GM08714 (cell line): ENCODE measurements around the gene HOXC9.

Experiments used
- H3K4me3 ChIP-seq: fragments of 200-500 bp; sonication (Bioruptor generic); 2 replicates; pipeline ENCODE4 v1.5.1; 2014; ENCODE audit warnings: mild to moderate bottlenecking, low read length, inconsistent platforms
- ZNF274 ChIP-seq: IDR thresholded peaks from 2 replicates; pipeline ENCODE4 v1.6.1; 2012; ENCODE audit warnings: mild to moderate bottlenecking, low read depth, low read length

The HOXC9 gene

GRCh38 chr12:53956914-53957536 is 42.9 kb upstream of the HOXC9 start:
- H3K4me3 ChIP-seq = no peak overlapping the region
- TF ChIP-seq ZNF274 = no peak

- no peak for TF ChIP-seq ZNF274
- no peak overlapping the region for H3K4me3 ChIP-seq
Observed at GRCh38 chr12:53958128-53958527, 41.8 kb upstream of the HOXC9 start.

DNA sequence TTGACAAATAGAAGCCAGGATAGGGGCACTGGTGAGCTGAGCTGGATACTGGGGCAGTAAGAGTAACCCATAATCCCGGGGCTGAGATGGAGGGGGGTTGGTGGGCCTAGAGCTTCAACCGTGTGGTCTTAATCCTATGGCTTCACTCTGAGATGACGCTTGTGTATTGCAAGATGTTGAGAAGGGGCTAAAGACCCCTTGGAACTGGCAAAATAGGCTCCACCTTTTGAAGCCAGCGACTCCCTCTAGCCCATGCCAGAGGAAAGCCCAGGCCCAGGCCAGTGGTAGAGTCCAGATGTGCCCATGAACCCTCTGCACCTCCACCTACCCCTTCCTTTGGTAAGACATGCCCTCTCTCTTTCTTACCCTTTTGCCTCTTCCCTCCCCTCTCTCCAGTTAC is 40.6 kb upstream of the HOXC9 start:
- H3K4me3 ChIP-seq = no peak overlapping the region
- TF ChIP-seq ZNF274 = no peak

GRCh38 chr12:53960187-53961024 is 39.6 kb upstream of the HOXC9 start:
- no peak for TF ChIP-seq ZNF274
- no peak overlapping the region for H3K4me3 ChIP-seq

DNA sequence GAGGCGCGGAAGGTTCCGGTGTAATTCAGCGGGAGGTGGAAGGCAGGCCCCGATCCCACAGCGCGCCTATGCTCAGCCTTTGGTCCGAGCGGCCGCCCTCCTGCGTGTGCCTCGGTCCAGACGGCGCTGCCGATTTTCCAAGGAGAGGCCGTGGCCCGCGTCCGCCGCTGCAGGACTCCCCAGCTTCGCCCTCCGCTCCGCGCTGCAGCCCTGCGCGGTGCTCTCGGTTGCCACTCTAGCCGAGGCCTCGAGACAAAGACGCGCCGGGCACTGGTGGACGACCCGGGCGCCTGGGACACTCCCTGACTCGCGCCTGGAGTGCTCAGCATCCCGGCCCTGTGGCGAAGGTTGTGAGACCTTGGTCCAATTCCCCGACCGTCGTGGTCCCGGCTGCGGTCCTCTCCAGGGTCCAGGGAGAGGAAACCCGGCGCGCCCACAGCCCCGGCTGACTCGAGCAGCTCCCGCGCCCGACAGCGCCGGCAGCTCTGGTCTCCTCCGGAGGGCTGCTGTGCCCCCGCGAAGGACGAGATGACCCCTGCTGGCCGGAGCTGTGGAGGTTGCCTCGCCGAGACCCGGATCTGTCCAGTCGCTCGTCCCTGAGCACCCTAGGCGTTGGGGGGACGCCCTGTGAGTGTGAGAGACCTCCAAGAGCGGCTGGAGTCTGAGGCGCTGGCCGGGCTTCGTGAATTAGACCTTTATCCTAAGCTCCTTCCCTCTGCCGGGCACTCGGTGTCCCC is 38.8 kb upstream of the HOXC9 start:
- no peak overlapping the region for H3K4me3 ChIP-seq
- TF ChIP-seq ZNF274 = no peak

DNA sequence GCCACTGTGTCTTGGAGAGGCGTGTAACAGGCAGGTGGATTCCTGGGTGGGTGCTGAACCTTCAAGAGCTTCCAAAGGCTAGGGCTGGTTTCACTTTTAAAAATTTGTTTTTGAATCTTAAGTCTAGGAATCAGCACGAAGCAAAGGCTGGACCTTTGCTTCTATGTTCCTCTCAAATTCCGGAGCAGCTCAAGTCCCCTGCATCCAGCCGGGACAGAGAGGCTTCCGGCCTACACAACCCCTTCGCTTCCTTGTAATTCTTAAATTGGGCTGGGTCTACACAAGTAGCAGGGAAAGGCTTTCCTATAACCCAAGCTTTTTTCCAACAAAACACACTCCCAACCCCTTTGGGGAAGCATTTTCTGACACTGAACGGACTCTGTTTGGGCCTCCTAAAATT is 37.0 kb upstream of the HOXC9 start:
- TF ChIP-seq ZNF274 = no peak
- H3K4me3 ChIP-seq = no peak overlapping the region

DNA sequence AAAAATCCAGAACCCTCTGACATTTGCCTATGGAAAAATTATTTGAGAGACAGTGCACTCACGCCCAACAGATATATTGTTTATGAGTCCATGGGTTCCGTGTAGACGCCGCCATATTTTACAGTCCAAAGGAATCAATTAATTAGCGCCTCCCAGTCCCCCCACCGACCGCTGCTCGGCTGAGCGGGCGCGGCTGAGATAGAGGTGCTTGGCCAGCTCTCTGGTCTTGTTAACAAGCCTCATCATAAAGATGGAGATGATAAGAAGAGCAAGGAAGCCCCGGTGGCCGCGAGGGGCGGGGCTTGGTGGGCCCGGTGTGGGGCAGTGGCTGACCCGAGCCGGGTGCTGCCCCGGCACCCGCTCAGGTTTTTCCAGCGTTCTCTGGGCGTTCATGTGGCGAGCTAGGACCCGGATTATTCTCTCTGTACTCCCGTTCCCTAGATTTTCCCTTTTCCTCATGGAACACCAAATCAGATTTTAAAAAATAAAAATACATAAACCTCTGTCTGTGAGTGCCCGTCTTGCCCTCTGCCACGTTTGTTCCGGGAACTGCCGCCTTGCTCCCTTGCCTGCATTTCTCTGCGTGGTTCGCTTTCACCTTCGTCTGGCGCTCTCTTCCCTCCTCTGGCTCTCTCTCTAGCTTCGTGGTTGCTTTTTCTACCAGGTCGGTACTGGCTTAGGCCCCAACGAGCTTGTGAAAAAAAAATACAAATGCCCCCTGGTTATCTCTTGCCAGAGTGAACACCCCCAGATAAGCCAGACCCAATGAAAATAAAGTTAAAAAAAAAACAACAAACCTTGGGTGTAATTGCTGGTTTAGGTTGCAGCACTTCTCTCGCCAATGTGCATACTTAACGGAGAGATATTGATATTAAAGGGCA is 36.3 kb upstream of the HOXC9 start:
- TF ChIP-seq ZNF274 = no peak
- no peak overlapping the region for H3K4me3 ChIP-seq

DNA sequence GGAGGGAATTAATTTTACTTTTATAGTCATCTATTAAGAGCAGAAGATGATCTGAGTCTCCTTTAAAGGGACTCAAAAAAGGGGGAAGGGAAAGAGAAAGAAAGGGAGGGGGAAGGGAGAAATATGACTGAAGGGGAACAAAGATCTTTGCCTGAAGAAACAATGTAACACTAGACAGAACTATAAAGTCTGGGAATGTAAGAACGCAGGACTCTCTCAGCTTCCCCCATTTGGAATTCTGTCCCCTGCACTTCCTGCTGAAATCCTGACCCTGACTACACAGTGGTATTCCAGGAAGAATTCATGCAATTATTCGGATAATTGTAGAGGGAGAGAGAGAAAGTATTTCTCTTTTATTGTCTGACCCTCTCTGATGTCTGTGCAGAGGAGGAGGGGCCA is 35.6 kb upstream of the HOXC9 start:
- no peak overlapping the region for H3K4me3 ChIP-seq
- TF ChIP-seq ZNF274 = no peak

DNA sequence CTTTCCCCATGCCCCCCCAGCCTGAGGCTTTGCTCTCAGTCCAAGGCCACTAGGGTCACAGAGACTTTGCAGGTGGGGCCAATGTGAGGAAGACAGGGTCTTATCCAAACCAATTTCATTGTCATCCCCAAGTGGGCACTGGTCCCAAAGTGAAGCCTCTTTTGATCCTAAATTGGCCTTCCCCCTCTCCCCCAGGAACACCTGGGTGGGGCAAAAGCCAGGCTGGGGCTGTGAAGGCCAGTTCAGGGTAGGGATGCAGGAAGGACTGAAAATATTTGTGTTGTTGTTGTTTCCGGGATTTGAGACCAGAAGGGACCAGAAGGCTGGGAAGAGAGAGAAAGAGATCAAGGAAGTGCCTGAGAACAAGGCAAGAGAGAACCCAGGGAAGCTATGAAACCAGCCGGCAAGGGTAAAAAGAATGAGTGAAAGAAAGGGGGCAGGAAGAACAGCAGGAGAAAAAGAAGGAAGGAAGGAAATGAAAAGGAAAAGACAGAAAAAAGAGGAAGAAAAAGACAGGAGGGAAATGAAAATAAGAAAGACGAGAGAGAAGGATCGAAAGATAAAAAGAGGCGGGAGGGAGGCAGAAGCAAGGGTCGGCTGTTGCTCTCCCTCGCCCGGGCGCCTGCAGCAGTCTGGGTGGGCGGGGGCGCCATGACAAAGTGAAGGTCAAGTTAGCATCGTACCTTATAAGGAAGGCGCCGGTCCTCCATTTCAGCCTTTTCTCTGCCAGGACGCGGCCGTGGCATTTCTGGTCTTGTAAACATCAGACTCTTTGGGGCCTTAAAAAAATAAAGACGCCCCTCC is 34.5 kb upstream of the HOXC9 start:
- H3K4me3 ChIP-seq = no peak overlapping the region
- TF ChIP-seq ZNF274 = no peak

DNA sequence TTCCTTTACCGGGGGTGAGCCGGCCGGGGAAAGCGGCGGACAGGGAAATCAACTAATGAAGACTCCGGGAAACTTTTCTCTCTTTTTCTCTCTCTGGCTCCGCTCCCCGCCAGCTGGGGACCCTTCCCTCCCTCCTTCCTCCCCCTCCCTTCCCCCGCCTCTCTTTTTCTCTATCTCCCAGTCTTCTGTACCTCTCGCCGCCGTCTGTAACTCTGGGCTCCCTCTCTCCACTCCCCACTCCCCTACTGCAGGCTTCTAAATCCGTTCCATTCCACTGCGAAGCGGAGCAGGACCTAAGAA is 33.9 kb upstream of the HOXC9 start:
- no peak overlapping the region for H3K4me3 ChIP-seq

GRCh38 chr12:53966385-53967133 is 33.4 kb upstream of the HOXC9 start:
- H3K4me3 ChIP-seq = no peak overlapping the region
- no peak for TF ChIP-seq ZNF274

More for the DNA sequence above, 33.9 kb upstream of the HOXC9 start:
- TF ChIP-seq ZNF274 = no peak

GRCh38 chr12:53967421-53967925 is 32.5 kb upstream of the HOXC9 start:
- no peak for TF ChIP-seq ZNF274
- no peak overlapping the region for H3K4me3 ChIP-seq
